Measurements from ENCODE around the gene RPS27L.
A peak's percentile ranks its signal among the peaks of the same experiment; 100 is the strongest.

RPS27L gene

DNA sequence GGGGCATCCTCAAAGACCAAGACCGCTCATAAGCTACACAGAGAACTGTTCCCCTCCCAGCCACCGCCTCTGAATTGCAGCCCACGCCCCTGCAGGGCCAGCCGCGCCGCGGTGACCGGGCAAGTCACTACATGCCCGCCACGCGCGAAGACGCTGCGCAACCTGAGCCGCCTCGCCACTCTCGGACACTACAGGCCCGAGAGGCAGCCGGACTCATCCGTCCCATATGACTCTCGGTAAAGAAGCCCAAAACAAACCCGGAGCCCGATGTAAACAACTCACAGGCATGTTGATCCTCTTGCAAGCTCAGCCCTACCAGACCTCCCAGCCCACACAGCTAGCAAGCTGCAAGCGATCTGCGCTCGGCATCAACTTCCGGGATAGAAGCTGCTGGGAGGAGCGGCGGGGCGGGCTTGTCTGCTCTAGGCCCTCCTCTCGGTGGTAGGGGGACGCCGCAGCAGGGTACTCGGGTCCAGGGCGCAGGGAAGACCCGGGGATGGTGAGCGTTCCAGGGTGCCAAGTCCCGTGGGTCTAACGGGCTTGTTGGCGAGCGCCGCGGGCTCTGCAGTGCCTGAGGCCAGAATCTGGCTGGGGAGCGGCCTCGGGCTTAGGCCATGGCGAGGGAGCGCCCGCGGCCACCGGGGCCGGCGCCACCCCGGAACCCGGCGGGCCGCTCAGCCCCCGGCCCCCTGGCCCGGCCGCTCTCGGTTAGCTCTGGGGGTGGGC lies at the start of gene RPS27L:
TSS of gene RPS27L (minus strand) at position 360 of the 726 bp plus-strand sequence. CDS start at position 288, 72 bp downstream.
- Histone ChIP-seq H3K27me3 (ENCODE audit: control insufficient read depth, insufficient read depth, low read length) (no peaks in the 10 kb centered on the region), H3K36me3 (ENCODE audit: control insufficient read depth, insufficient read depth, low read length) (peaks cover 6% of the 10 kb centered on the region), H3K27ac (ENCODE audit: low read depth, low read length) (peak within 1 kb of the TSS; percentile 92), H3K4me3 (ENCODE audit: low read length) (peak within 1 kb of the TSS; percentile 95), H3K4me1 (ENCODE audit: control insufficient read depth, insufficient read depth, low read length) (peaks cover 3% of the 10 kb centered on the region), H3K9ac (ENCODE audit: low read length) (peak within 1 kb of the TSS; percentile 98)

DNA sequence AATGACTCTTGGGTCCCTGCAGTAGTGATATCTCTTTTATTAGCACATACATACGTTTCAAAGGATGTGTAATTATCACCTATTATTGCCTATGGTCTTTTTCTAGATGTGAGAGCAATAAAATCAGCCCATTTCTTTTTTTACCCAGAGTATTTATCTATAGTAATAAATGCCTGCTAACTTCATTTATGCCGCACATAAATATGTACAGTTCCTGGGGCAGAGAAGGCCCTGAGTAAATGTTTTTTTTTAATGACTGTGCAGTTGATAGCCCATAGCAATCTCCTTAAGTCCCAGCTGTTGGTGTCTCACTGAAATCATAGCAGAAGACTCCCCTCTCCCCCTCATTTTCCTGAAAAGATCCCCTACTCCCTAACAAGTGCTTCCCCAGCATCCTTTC lies 48.8 kb upstream of the RPS27L start:
- H3K4me1 ChIP-seq (ENCODE audit: control insufficient read depth, insufficient read depth, low read length) = no peaks in the 10 kb centered on the region
- H3K27me3 ChIP-seq (ENCODE audit: control insufficient read depth, insufficient read depth, low read length) = no peaks in the 10 kb centered on the region
- H3K36me3 ChIP-seq (ENCODE audit: control insufficient read depth, insufficient read depth, low read length) = no peaks in the 10 kb centered on the region
- no peak overlapping the region for H3K9ac ChIP-seq (ENCODE audit: low read length)
- no peak overlapping the region for H3K27ac ChIP-seq (ENCODE audit: low read depth, low read length)
- H3K4me3 ChIP-seq (ENCODE audit: low read length) = no peak overlapping the region

DNA sequence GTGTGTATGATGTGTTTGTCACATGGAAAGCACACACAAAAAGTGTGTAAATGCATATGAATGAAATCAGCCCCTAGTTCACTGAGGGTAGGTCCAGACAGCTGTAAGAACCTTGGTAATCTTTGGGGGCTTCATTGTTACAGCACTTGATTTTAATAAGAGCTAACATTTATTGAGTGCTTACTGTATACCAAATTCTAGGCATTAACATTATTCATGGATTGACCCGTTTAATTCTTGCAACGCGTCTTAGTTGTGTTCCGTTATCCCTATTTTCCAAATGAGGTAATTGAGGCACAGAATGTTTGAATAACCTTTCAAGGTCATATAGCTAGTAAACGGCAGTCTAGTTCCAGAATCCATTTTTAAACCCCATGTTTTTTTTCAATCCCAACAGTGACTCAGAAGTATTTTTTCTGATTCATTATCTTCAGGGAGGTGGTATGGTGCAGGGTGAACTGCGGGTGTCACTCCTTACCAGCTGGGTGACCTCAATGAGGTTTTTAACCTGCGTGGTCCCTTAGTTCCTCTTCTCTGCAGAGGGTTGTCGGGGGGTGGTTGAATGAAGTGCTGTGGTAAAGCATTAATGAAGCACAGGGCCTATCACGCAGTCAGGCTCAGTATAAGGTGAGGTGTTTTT lies 46.3 kb upstream of the RPS27L start:
- no peak overlapping the region for H3K4me3 ChIP-seq (ENCODE audit: low read length)
- H3K4me1 ChIP-seq (ENCODE audit: control insufficient read depth, insufficient read depth, low read length) = no peaks in the 10 kb centered on the region
- H3K36me3 ChIP-seq (ENCODE audit: control insufficient read depth, insufficient read depth, low read length) = no peaks in the 10 kb centered on the region

DNA sequence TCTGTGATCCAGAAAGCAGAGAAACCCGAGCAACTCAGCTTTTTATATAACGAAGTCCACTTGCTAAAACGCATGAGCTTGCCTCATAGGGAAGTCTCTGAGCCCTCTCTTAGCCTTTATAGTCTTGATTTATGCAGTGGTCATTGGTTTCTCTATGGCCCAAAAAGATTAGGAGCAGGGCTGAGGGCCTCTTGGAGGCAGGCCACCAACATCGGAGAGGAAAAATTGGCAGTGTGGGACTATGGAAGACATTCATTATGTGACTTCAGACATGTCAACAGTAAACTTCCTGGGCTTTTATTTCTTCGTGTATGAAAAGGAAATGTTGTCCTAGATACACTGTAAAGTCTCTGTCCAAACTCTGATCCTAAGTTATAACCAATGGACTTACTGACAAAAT lies 45.6 kb upstream of the RPS27L start:
- H3K27ac ChIP-seq (ENCODE audit: low read depth, low read length) = no peak overlapping the region
- no peaks in the 10 kb centered on the region for H3K36me3 ChIP-seq (ENCODE audit: control insufficient read depth, insufficient read depth, low read length)
- H3K9ac ChIP-seq (ENCODE audit: low read length) = no peak overlapping the region
- H3K4me1 ChIP-seq (ENCODE audit: control insufficient read depth, insufficient read depth, low read length) = no peaks in the 10 kb centered on the region
- H3K27me3 ChIP-seq (ENCODE audit: control insufficient read depth, insufficient read depth, low read length) = no peaks in the 10 kb centered on the region
- no peak overlapping the region for H3K4me3 ChIP-seq (ENCODE audit: low read length)

More for the DNA sequence above, 46.3 kb upstream of the RPS27L start:
- Histone ChIP-seq H3K27ac (ENCODE audit: low read depth, low read length) (no peak overlapping the region), H3K9ac (ENCODE audit: low read length) (no peak overlapping the region), H3K27me3 (ENCODE audit: control insufficient read depth, insufficient read depth, low read length) (no peaks in the 10 kb centered on the region)

DNA sequence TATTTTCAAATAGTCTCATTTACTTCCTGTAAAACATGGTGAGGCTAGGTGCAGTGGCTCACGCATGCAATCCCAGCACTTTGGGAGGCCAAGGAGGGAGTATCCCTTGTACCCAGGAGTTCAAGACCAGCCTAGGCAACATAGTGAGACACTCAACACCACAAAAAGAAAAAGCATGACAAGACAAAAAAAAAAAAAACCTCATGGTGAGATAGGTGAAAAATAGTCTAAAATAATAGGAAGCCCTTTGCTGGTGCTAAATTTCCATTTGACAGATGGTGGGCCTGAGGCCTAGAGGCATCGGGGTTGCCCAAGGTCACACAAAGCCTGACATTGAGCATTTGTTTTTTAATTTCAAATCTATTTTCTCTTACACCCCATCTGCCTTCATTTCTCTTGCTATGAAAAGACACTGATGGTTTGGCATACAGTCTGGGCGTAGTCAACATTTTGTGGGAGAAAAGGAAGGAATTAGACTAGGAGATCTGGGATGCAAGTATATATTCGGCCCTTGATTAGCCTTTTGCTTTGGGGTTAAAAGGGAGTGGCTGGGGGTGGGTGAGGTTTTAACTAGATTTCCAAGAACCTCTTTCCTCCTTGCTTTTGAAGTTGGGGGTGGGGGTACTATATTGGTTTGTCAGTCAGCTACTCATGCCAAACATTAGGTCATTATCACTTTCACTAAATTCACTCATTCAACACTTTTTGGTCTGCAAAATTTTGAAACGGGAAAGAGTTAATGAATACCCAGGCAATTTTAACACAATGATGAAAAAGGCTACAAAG lies 43.4 kb upstream of the RPS27L start:
- Histone ChIP-seq H3K4me3 (ENCODE audit: low read length) (no peak overlapping the region), H3K36me3 (ENCODE audit: control insufficient read depth, insufficient read depth, low read length) (no peaks in the 10 kb centered on the region), H3K4me1 (ENCODE audit: control insufficient read depth, insufficient read depth, low read length) (peaks cover 5% of the 10 kb centered on the region), H3K9ac (ENCODE audit: low read length) (no peak overlapping the region), H3K27me3 (ENCODE audit: control insufficient read depth, insufficient read depth, low read length) (no peaks in the 10 kb centered on the region), H3K27ac (ENCODE audit: low read depth, low read length) (no peak overlapping the region)

DNA sequence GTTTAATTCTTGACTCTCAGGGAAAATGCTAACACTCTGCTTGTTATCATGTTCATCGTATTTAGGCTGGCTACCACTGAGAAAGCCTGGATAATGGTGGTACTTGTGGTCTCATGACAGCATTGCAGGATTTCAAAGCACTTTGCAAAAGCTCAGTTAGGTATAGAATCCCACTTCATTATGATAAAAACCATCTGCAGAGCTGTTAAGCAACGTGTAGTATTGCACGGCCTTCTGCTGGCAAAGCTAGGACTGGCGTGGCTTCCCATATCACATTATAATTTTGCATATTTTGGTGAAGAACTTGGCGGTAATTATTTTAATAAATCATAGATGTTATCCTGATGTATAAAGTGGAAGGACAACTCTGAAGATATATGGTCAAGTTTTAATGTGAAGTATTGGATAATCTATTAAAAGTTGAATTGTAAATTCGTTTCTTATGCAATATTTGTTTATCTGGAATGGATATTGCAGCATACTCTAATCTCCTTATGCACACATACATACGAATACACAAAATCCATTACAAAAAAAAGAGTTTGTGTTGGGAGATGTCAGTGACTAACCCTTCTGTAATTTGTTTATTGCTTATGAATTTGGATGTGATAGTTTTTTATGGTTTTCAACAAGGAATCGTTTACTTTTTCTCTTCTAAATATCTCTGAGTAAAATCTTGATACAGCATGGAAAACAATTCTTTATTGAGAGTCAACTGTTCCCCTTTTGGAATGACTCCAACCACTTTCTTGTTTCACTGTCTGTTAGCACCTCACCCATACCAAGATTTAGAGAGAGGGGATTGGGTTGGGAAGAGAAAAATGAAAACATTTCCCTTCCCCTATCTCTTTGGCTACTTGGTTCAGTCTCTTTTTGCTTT lies 41.3 kb upstream of the RPS27L start:
- H3K27ac ChIP-seq (ENCODE audit: low read depth, low read length) = no peak overlapping the region
- peaks cover 18% of the 10 kb centered on the region for H3K4me1 ChIP-seq (ENCODE audit: control insufficient read depth, insufficient read depth, low read length)
- H3K27me3 ChIP-seq (ENCODE audit: control insufficient read depth, insufficient read depth, low read length) = no peaks in the 10 kb centered on the region
- no peak overlapping the region for H3K4me3 ChIP-seq (ENCODE audit: low read length)
- H3K9ac ChIP-seq (ENCODE audit: low read length) = no peak overlapping the region
- H3K36me3 ChIP-seq (ENCODE audit: control insufficient read depth, insufficient read depth, low read length) = no peaks in the 10 kb centered on the region

DNA sequence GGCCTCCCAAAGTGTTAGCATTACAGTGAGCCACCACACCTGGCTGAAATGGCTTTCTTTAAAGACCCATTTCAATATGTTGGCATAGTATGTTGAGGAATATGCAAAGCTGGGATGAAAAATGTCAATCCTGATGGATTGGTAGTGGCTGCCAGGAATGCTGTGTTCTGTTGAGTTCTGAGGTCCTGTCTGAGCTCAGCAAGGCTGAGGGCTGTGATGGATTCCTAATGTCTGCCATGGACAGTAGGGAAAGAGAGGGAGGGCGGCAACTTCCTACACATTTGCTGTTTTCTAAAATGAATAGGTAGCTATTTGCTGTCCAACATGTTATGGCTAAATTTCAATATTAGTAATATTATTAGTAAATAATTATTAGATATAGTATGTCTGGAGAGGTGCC lies 40.3 kb upstream of the RPS27L start:
- Histone ChIP-seq H3K27me3 (ENCODE audit: control insufficient read depth, insufficient read depth, low read length) (no peaks in the 10 kb centered on the region), H3K27ac (ENCODE audit: low read depth, low read length) (no peak overlapping the region), H3K36me3 (ENCODE audit: control insufficient read depth, insufficient read depth, low read length) (no peaks in the 10 kb centered on the region), H3K9ac (ENCODE audit: low read length) (no peak overlapping the region), H3K4me1 (ENCODE audit: control insufficient read depth, insufficient read depth, low read length) (peaks cover 18% of the 10 kb centered on the region), H3K4me3 (ENCODE audit: low read length) (no peak overlapping the region)

DNA sequence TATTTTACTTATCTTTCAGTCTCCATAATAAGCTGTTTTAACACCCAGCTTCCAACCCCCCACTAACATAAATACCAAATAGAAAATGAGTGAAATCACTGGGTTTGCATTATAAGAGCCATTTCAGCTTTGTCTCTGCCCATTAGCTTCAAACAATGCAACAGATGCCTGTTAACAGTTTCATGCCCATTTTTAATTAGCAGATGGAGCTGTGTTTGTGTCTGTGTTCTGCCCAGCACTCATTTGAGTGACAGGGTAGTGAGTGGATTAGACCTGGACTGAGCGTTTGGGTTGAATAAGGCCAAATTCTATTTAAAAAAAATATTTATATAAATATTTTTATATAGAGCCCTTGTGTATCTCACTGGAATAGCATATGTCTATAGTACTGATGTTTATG lies 39.6 kb upstream of the RPS27L start:
- Histone ChIP-seq H3K27ac (ENCODE audit: low read depth, low read length) (no peak overlapping the region), H3K27me3 (ENCODE audit: control insufficient read depth, insufficient read depth, low read length) (no peaks in the 10 kb centered on the region), H3K9ac (ENCODE audit: low read length) (no peak overlapping the region), H3K4me1 (ENCODE audit: control insufficient read depth, insufficient read depth, low read length) (peaks cover 18% of the 10 kb centered on the region), H3K4me3 (ENCODE audit: low read length) (no peak overlapping the region), H3K36me3 (ENCODE audit: control insufficient read depth, insufficient read depth, low read length) (no peaks in the 10 kb centered on the region)

DNA sequence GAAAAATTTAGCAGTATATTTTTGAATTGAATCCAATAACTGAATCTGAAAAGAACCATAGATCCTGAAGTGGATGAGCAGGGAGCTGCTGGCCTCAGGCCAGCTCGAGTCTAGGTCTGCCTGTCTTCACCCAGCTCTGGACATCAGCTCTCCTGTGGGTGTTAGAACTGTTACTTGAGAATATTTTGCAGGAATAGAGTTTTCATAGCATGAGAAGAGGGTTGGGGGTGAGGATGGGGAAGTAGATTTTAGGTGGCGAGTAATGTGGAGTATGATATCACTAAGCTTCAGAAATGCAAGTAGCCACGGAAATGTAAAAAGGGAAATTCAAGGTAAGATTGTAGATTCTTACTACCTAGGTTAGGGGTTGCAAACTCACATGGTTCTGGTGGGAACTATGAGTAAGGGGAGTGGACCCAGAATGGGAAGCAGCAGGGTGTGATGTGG lies 38.3 kb upstream of the RPS27L start:
- H3K27me3 ChIP-seq (ENCODE audit: control insufficient read depth, insufficient read depth, low read length) = no peaks in the 10 kb centered on the region
- no peaks in the 10 kb centered on the region for H3K36me3 ChIP-seq (ENCODE audit: control insufficient read depth, insufficient read depth, low read length)
- peak overlapping the region; percentile 51 for H3K27ac ChIP-seq (ENCODE audit: low read depth, low read length)
- H3K4me1 ChIP-seq (ENCODE audit: control insufficient read depth, insufficient read depth, low read length) = peaks cover 18% of the 10 kb centered on the region
- no peak overlapping the region for H3K9ac ChIP-seq (ENCODE audit: low read length)
- H3K4me3 ChIP-seq (ENCODE audit: low read length) = no peak overlapping the region

DNA sequence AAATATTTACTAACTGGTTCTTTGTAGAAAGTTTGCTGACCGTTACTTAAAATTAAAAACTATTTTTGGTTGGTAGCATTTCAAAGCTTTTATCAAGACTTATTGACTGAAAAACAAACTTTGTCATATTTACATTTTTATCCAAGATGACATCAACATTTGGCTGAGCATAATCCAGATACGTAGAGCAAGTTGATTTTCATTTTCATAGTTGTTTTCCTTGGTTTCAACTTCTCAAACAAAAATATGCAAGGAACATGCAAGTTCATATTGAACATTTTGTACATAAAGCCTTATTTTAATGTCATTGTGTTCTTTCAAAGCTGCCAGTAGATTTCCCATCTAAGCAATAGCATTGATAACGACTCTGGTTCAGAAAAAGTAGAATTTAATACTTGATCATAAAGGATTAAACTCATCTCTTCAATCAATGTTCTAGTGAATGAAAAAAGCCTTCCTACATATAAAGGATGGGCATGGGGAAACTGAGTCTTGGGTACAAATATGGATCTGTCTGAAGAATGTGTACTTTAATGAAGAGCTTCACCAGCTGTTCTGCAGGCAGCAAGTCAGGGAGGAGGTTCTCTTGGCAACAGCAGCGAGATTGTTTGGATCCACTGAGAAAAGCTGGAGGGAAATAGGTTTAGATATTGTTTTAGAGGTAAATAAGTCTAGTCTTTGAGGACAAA lies 37.7 kb upstream of the RPS27L start:
- H3K4me1 ChIP-seq (ENCODE audit: control insufficient read depth, insufficient read depth, low read length) = peaks cover 18% of the 10 kb centered on the region
- no peak overlapping the region for H3K4me3 ChIP-seq (ENCODE audit: low read length)
- peak overlapping the region; percentile 51 for H3K27ac ChIP-seq (ENCODE audit: low read depth, low read length)

DNA sequence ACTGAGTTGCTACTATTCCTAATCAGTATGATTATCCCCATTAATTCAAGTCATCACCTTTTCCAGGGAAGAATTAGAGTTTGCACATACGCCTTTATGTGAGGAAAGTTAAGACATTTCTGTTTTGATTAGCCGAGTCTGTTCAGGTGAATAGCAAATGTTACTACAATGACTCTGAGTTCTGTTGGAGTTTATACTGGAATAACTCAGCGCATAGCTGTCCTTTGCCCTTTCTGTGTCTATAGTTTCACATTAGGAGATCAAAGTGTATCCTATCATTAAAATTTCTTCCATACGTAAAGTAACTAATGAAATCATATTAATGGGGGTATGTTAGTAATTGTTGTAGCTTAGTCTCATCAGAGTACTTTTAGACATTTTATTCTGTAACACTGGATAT lies 37.0 kb upstream of the RPS27L start:
- Histone ChIP-seq H3K36me3 (ENCODE audit: control insufficient read depth, insufficient read depth, low read length) (no peaks in the 10 kb centered on the region), H3K27me3 (ENCODE audit: control insufficient read depth, insufficient read depth, low read length) (no peaks in the 10 kb centered on the region), H3K4me1 (ENCODE audit: control insufficient read depth, insufficient read depth, low read length) (peaks cover 18% of the 10 kb centered on the region), H3K9ac (ENCODE audit: low read length) (no peak overlapping the region), H3K4me3 (ENCODE audit: low read length) (no peak overlapping the region), H3K27ac (ENCODE audit: low read depth, low read length) (peak overlapping the region; percentile 51)

More for the DNA sequence above, 37.7 kb upstream of the RPS27L start:
- H3K27me3 ChIP-seq (ENCODE audit: control insufficient read depth, insufficient read depth, low read length) = no peaks in the 10 kb centered on the region
- H3K36me3 ChIP-seq (ENCODE audit: control insufficient read depth, insufficient read depth, low read length) = no peaks in the 10 kb centered on the region
- no peak overlapping the region for H3K9ac ChIP-seq (ENCODE audit: low read length)

Measured in rectal smooth muscle tissue (tissue), 1 donor.